ENCODE data around the gene SLC4A3. TPM values are rescaled to one million over a fixed set of nuclear protein-coding genes. Genes with fewer than 3 reads are reported as not detected.

The SLC4A3 gene, protein sequence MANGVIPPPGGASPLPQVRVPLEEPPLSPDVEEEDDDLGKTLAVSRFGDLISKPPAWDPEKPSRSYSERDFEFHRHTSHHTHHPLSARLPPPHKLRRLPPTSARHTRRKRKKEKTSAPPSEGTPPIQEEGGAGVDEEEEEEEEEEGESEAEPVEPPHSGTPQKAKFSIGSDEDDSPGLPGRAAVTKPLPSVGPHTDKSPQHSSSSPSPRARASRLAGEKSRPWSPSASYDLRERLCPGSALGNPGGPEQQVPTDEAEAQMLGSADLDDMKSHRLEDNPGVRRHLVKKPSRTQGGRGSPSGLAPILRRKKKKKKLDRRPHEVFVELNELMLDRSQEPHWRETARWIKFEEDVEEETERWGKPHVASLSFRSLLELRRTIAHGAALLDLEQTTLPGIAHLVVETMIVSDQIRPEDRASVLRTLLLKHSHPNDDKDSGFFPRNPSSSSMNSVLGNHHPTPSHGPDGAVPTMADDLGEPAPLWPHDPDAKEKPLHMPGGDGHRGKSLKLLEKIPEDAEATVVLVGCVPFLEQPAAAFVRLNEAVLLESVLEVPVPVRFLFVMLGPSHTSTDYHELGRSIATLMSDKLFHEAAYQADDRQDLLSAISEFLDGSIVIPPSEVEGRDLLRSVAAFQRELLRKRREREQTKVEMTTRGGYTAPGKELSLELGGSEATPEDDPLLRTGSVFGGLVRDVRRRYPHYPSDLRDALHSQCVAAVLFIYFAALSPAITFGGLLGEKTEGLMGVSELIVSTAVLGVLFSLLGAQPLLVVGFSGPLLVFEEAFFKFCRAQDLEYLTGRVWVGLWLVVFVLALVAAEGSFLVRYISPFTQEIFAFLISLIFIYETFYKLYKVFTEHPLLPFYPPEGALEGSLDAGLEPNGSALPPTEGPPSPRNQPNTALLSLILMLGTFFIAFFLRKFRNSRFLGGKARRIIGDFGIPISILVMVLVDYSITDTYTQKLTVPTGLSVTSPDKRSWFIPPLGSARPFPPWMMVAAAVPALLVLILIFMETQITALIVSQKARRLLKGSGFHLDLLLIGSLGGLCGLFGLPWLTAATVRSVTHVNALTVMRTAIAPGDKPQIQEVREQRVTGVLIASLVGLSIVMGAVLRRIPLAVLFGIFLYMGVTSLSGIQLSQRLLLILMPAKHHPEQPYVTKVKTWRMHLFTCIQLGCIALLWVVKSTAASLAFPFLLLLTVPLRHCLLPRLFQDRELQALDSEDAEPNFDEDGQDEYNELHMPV
- 2.1 TPM for total RNA-seq (ENCODE audit: unreplicated experiment)
- long read RNA-seq, result 0 reads

GRCh38 chr2:219627103-219628100 is at the start of gene SLC4A3:
TSS of gene SLC4A3 (plus strand) at chr2:219627630. CDS start at chr2:219627993, 363 bp downstream.
- Mint-ChIP-seq H3K27ac (ENCODE audit: unreplicated experiment) (no peak within 1 kb of the TSS), H3K27me3 (ENCODE audit: unreplicated experiment) (peaks cover 14% of the 10 kb centered on the region), H3K36me3 (ENCODE audit: low read depth, unreplicated experiment) (peaks cover 3% of the 10 kb centered on the region), H3K4me1 (ENCODE audit: unreplicated experiment) (no peaks in the 10 kb centered on the region), H3K9me3 (ENCODE audit: unreplicated experiment) (no peaks in the 10 kb centered on the region), H3K4me3 (ENCODE audit: unreplicated experiment) (peak within 1 kb of the TSS; percentile 62)
- peak; percentile 36 for DNase-seq (ENCODE audit: low spot score)
- TF ChIP-seq CTCF (IDR thresholded peaks at IDR 0.05; ENCODE audit: unreplicated experiment), result no peak

DNA sequence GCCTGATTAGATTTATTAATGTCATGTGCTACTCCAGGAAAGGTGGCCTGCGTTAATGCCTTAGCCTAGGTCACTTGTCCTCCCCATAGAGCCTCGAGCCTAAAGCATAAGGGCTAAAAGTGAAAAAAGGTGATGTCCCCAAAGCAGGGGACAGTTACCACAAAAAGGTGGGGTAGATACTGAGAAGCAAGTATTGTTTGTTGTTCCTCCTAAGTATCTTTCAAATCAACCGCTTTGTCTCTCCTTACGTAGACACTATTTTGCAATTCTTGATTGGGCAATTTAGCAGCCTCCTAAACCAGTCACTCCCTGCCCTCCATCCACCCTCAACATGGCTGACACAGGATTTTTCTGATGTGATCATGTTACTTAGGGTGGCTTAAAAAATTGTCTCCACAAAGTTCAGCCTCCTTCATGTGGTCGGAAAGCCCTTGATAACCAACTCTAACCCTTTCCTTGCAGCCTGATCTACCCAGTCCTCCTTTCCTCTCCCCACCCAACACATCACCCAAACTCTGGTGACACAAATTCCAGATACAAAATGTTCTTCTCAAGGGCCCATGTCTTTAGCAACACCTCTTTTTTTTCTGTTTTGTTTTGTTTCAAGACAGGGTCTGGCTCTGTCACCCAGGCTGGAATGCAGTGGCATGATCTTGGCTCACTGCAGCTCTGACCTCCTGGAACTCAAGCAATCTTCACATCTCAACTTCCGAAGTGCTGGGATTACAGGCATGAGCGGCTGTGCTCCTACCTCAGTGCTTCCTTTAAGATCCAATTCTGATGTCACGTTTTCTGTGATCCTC is 48.4 kb upstream of the SLC4A3 start:
- H3K4me3 Mint-ChIP-seq (ENCODE audit: unreplicated experiment), result no peak overlapping the region
- H3K9me3 Mint-ChIP-seq (ENCODE audit: unreplicated experiment), result no peaks in the 10 kb centered on the region
- H3K4me1 Mint-ChIP-seq (ENCODE audit: unreplicated experiment), result peaks cover 8% of the 10 kb centered on the region
- no peak for TF ChIP-seq CTCF (IDR thresholded peaks at IDR 0.05; ENCODE audit: unreplicated experiment)
- no peak for DNase-seq (ENCODE audit: low spot score)
- H3K36me3 Mint-ChIP-seq (ENCODE audit: low read depth, unreplicated experiment), result no peaks in the 10 kb centered on the region
- H3K27ac Mint-ChIP-seq (ENCODE audit: unreplicated experiment), result no peak overlapping the region
- peaks cover 18% of the 10 kb centered on the region for H3K27me3 Mint-ChIP-seq (ENCODE audit: unreplicated experiment)

- H3K27me3 Mint-ChIP-seq (ENCODE audit: unreplicated experiment), result peaks cover 9% of the 10 kb centered on the region
- peaks cover 8% of the 10 kb centered on the region for H3K4me1 Mint-ChIP-seq (ENCODE audit: unreplicated experiment)
- no peak overlapping the region for H3K4me3 Mint-ChIP-seq (ENCODE audit: unreplicated experiment)
- no peak overlapping the region for H3K27ac Mint-ChIP-seq (ENCODE audit: unreplicated experiment)
- no peaks in the 10 kb centered on the region for H3K9me3 Mint-ChIP-seq (ENCODE audit: unreplicated experiment)
- no peak for TF ChIP-seq CTCF (IDR thresholded peaks at IDR 0.05; ENCODE audit: unreplicated experiment)
- no peak for DNase-seq (ENCODE audit: low spot score)
- H3K36me3 Mint-ChIP-seq (ENCODE audit: low read depth, unreplicated experiment), result no peaks in the 10 kb centered on the region
These were observed 46.1 kb upstream of the SLC4A3 start for GRCh38 chr2:219581346-219581745.

GRCh38 chr2:219591091-219591490 is 36.3 kb upstream of the SLC4A3 start:
- TF ChIP-seq CTCF (IDR thresholded peaks at IDR 0.05; ENCODE audit: unreplicated experiment), result no peak
- H3K27ac Mint-ChIP-seq (ENCODE audit: unreplicated experiment), result no peak overlapping the region
- no peaks in the 10 kb centered on the region for H3K9me3 Mint-ChIP-seq (ENCODE audit: unreplicated experiment)
- no peak overlapping the region for H3K4me3 Mint-ChIP-seq (ENCODE audit: unreplicated experiment)
- H3K27me3 Mint-ChIP-seq (ENCODE audit: unreplicated experiment), result peaks cover 7% of the 10 kb centered on the region
- DNase-seq (ENCODE audit: low spot score), result no peak
- no peaks in the 10 kb centered on the region for H3K36me3 Mint-ChIP-seq (ENCODE audit: low read depth, unreplicated experiment)
- H3K4me1 Mint-ChIP-seq (ENCODE audit: unreplicated experiment), result no peaks in the 10 kb centered on the region
